T-helper 1 cell treated with Interleukin-12 subunit alpha and Interleukin-12 subunit beta and Interleukin-4 antibody, amounts not matched to agents 30 μg/mL and 1 μg/mL, for 36 hours (primary cell): ENCODE measurements around the gene HTD2.
"Not testable (repeated sequence)": the region's sequence is repeated elsewhere in the genome, so short reads cannot be mapped to it uniquely, and the experiment has no call there.

Experiments
- H3K27ac Mint-ChIP-seq: one replicate; pipeline ENCODE4 v1.8.0; 2021; ENCODE audit warnings: mild to moderate bottlenecking, mixed read lengths
- H3K27me3 Mint-ChIP-seq: one replicate; pipeline ENCODE4 v1.8.0; 2021; ENCODE audit warnings: low read depth, mixed read lengths
- H3K36me3 Mint-ChIP-seq: one replicate; pipeline ENCODE4 v1.8.0; 2021; ENCODE audit warnings: low read depth, mixed read lengths
- H3K4me1 Mint-ChIP-seq: one replicate; pipeline ENCODE4 v1.8.0; 2021; ENCODE audit warnings: low read depth, mixed read lengths
- H3K4me3 Mint-ChIP-seq: one replicate; pipeline ENCODE4 v1.8.0; 2021; ENCODE audit warnings: mild to moderate bottlenecking, moderate library complexity, mixed read lengths
- H3K9me3 Mint-ChIP-seq: one replicate; pipeline ENCODE4 v1.8.0; 2021; ENCODE audit warnings: mixed read lengths

HTD2 gene

GRCh38 chr3:58305882-58306711 lies at the start of gene HTD2, which contains the start of gene RPP14:
Gene HTD2, plus strand, starts transcription at chr3:58306520. Its CDS starts 11,094 bp downstream, at chr3:58317614.
Gene RPP14, plus strand, starts transcription at chr3:58306245. Its CDS starts 4,085 bp downstream, at chr3:58310330.
- Mint-ChIP-seq H3K27me3 (peaks cover 14% of the 10 kb centered on the region), H3K4me1 (peaks cover 27% of the 10 kb centered on the region), H3K4me3 (peak within 1 kb of the TSS; percentile 96), H3K9me3 (peaks cover 4% of the 10 kb centered on the region), H3K36me3 (peaks cover 15% of the 10 kb centered on the region), H3K27ac (peak within 1 kb of the TSS; percentile 100)

DNA sequence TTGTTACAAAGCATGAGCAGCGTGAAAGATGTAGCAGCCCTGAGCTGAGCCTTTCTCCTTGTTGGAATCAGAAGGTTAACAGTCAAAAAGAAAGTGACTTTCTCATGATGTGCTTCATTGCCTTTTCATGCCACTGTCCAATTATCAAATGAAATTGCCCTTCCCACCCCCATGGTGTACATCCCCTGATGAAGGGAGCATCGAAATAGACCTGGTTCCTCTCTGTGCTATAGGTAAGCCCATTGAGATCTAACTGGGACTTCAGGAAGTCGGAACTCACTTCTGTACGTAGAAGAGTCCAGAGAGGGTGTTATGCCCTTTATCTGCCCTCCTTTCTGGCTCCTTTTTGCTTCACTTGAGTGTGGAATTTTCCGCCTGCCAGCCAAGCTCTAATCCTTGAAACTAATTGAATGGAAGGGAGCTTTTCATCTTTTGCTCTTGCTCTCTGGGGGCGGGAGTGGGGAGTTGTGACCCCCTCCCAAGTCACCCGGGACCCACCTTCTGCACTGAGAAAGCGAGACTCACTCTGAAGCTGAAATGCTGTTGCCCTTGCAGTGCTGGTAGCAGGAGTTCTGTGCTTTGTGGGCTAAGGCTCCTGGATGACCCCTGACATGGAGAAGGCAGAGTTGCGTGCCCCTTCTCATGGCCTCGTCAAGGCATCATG lies 47.8 kb upstream of the HTD2 start:
- no peaks in the 10 kb centered on the region for H3K27me3 Mint-ChIP-seq
- no peak overlapping the region for H3K27ac Mint-ChIP-seq
- peaks cover 3% of the 10 kb centered on the region for H3K4me1 Mint-ChIP-seq
- no peaks in the 10 kb centered on the region for H3K9me3 Mint-ChIP-seq
- no peak overlapping the region for H3K4me3 Mint-ChIP-seq
- H3K36me3 Mint-ChIP-seq = peaks cover 1% of the 10 kb centered on the region

DNA sequence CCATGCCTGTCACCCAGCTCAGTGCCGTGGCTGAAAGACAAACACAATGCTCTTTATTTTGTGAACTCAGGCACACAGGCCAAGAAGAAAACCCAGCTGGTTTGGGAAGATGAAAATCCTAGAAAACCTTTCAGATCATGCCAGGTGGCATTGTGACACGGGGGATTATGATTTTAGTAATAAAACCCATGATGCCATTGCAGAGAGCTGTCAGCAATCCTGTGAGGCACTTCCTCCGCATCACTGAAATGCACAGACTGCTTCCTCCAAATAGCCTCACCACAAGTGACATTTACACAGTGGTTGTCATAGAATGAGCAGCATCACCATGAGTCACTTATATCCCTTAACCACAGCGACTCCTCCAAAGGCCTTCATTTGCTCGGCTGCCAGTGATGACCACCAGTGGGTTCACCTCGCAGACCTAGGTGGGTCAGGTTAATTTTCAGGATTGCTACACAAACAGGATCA lies 46.0 kb upstream of the HTD2 start:
- Mint-ChIP-seq H3K36me3 (peaks cover 1% of the 10 kb centered on the region), H3K9me3 (no peaks in the 10 kb centered on the region), H3K4me3 (no peak overlapping the region), H3K4me1 (peaks cover 3% of the 10 kb centered on the region), H3K27ac (no peak overlapping the region), H3K27me3 (no peaks in the 10 kb centered on the region)

GRCh38 chr3:58260733-58261132 lies 45.6 kb upstream of the HTD2 start:
- Mint-ChIP-seq H3K4me1 (peaks cover 3% of the 10 kb centered on the region), H3K27me3 (no peaks in the 10 kb centered on the region), H3K27ac (no peak overlapping the region), H3K4me3 (no peak overlapping the region), H3K9me3 (no peaks in the 10 kb centered on the region), H3K36me3 (peaks cover 1% of the 10 kb centered on the region)

- Mint-ChIP-seq H3K27ac (no peak overlapping the region), H3K36me3 (peaks cover 1% of the 10 kb centered on the region), H3K4me1 (peaks cover 3% of the 10 kb centered on the region), H3K4me3 (no peak overlapping the region), H3K27me3 (no peaks in the 10 kb centered on the region), H3K9me3 (no peaks in the 10 kb centered on the region)
Measured at GRCh38 chr3:58261954-58262666, 44.2 kb upstream of the HTD2 start.

DNA sequence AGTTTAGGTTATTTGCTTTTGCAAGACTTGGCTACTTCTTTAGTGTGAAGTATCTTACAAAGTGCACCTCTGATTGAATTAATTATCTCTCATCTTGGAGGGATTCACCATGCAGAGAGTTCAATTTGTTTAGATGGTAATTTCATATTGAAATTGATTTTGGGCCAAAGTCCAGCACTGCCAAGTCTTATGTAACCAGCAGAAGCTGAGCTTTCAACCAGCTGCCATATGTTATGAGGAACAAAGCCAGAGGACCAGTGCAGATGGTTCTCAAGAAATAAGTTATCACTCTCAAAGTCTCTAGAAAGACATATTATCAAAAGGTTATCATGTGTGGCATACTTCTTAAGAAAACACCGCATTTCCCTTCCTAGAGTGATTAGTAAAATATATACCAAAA lies 39.7 kb upstream of the HTD2 start:
- no peaks in the 10 kb centered on the region for H3K9me3 Mint-ChIP-seq
- H3K27ac Mint-ChIP-seq = no peak overlapping the region
- H3K4me1 Mint-ChIP-seq = peaks cover 5% of the 10 kb centered on the region
- H3K4me3 Mint-ChIP-seq = no peak overlapping the region
- no peaks in the 10 kb centered on the region for H3K27me3 Mint-ChIP-seq
- H3K36me3 Mint-ChIP-seq = peaks cover 4% of the 10 kb centered on the region

GRCh38 chr3:58267543-58267942 lies 38.8 kb upstream of the HTD2 start:
- H3K9me3 Mint-ChIP-seq, H3K27me3 Mint-ChIP-seq, H3K4me3 Mint-ChIP-seq, H3K36me3 Mint-ChIP-seq, H3K27ac Mint-ChIP-seq: not testable (repeated sequence)
- peaks cover 10% of the 10 kb centered on the region for H3K4me1 Mint-ChIP-seq

GRCh38 chr3:58269356-58269755 lies 37.0 kb upstream of the HTD2 start:
- H3K27ac Mint-ChIP-seq = no peak overlapping the region
- H3K9me3 Mint-ChIP-seq = no peaks in the 10 kb centered on the region
- no peak overlapping the region for H3K4me3 Mint-ChIP-seq
- no peaks in the 10 kb centered on the region for H3K27me3 Mint-ChIP-seq
- peaks cover 10% of the 10 kb centered on the region for H3K4me1 Mint-ChIP-seq
- peaks cover 7% of the 10 kb centered on the region for H3K36me3 Mint-ChIP-seq

GRCh38 chr3:58270485-58270884 lies 35.8 kb upstream of the HTD2 start:
- no peaks in the 10 kb centered on the region for H3K27me3 Mint-ChIP-seq
- H3K27ac Mint-ChIP-seq = no peak overlapping the region
- H3K4me1 Mint-ChIP-seq = peaks cover 10% of the 10 kb centered on the region
- no peaks in the 10 kb centered on the region for H3K9me3 Mint-ChIP-seq
- peaks cover 12% of the 10 kb centered on the region for H3K36me3 Mint-ChIP-seq
- no peak overlapping the region for H3K4me3 Mint-ChIP-seq

- H3K4me1 Mint-ChIP-seq = peaks cover 10% of the 10 kb centered on the region
- H3K27me3 Mint-ChIP-seq = no peaks in the 10 kb centered on the region
- no peak overlapping the region for H3K4me3 Mint-ChIP-seq
- H3K27ac Mint-ChIP-seq = no peak overlapping the region
- no peaks in the 10 kb centered on the region for H3K9me3 Mint-ChIP-seq
- peaks cover 14% of the 10 kb centered on the region for H3K36me3 Mint-ChIP-seq
Measured at GRCh38 chr3:58271901-58272501, 34.3 kb upstream of the HTD2 start.

DNA sequence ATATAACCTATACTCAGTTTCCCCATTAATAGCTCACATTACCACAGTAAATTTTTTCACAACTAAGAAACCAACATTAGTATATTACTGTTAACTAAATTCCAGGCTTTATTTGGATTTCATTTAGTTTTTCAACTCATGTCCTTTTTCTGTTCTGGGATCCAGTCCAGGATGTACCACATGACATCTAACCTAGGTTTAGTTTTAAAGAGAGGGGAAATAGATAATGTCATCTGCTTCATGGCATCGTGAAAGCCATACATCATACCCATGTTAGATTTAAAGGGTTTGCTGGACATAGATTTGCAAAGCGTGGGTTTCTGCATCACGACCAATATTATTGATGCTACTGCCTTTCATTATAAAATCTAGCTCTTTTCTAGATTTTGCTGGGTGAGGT lies 33.4 kb upstream of the HTD2 start:
- Mint-ChIP-seq H3K27me3 (no peaks in the 10 kb centered on the region), H3K4me1 (peaks cover 10% of the 10 kb centered on the region), H3K27ac (no peak overlapping the region), H3K9me3 (no peaks in the 10 kb centered on the region), H3K4me3 (no peak overlapping the region), H3K36me3 (peaks cover 18% of the 10 kb centered on the region)

- H3K27ac Mint-ChIP-seq = not testable (repeated sequence)
Measured at GRCh38 chr3:58273362-58273761, 33.0 kb upstream of the HTD2 start.

DNA sequence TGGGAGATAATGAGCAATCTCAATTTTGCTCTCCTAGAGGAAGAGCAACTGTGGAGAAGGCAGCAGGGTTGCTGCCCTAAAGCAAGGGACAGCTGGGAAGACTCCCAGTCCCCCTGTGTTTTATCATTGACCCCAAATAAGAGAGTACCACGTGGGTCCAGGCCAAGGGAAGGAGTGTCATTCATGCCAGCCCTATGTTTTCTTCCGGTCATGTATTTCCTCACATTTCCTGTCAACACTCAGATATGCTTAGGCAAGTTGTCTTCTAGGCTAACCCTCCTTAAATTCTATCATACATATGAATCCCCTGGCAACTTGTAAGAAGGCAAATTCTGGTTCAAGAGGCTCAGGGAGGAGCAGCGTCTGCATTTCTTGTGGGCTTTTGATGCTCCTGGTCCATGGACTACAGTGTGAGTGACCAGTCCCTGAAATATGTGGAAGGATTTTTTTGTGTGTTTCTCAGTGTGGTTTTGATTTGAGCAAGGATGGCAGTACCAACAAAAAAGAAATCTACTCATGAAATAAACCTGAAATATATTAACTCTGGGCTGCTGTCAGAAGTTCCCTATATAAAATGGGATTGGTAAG lies 32.2 kb upstream of the HTD2 start:
- H3K27me3 Mint-ChIP-seq = no peaks in the 10 kb centered on the region
- peaks cover 17% of the 10 kb centered on the region for H3K36me3 Mint-ChIP-seq
- no peak overlapping the region for H3K4me3 Mint-ChIP-seq
- no peak overlapping the region for H3K27ac Mint-ChIP-seq
- H3K9me3 Mint-ChIP-seq = no peaks in the 10 kb centered on the region
- peaks cover 5% of the 10 kb centered on the region for H3K4me1 Mint-ChIP-seq

More at GRCh38 chr3:58273362-58273761, 33.0 kb upstream of the HTD2 start:
- H3K4me3 Mint-ChIP-seq, H3K27me3 Mint-ChIP-seq, H3K9me3 Mint-ChIP-seq, H3K4me1 Mint-ChIP-seq: not testable (repeated sequence)
- H3K36me3 Mint-ChIP-seq = peaks cover 15% of the 10 kb centered on the region

GRCh38 chr3:58281069-58281468 lies 25.3 kb upstream of the HTD2 start:
- H3K4me3 Mint-ChIP-seq = no peak overlapping the region

More at GRCh38 chr3:58281069-58281468, 25.3 kb upstream of the HTD2 start:
- Mint-ChIP-seq H3K27ac (no peak overlapping the region), H3K27me3 (no peaks in the 10 kb centered on the region), H3K4me1 (no peaks in the 10 kb centered on the region), H3K36me3 (peaks cover 6% of the 10 kb centered on the region), H3K9me3 (no peaks in the 10 kb centered on the region)
